ENCODE measurements around the gene LIPT2. TPM values are rescaled to one million over a fixed set of nuclear protein-coding genes. Genes with fewer than 3 reads are reported as not detected.

LIPT2 gene
- total and polyA plus RNA-seq, 2 experiments from 2014 or later = 8.2 to 16.9 TPM

Small RNAs within 50 kb of the gene (small RNA-seq; reads per million reads assigned to genes)
- gene CYCSP27 (ENCODE audit: low replicate concordance) = not detected

Other genes starting within 250 kb of the LIPT2 start
- gene P4HA3, start 182.1 kb downstream of the LIPT2 start, total RNA-seq (2014; rRNA removed; shearing (Covaris generic)) = 0.12 TPM in 1 of 2 replicates, not detected in the other
- gene P4HA3, start 182.1 kb downstream of the LIPT2 start, polyA plus RNA-seq (2016; fragmentation: Nextera tagmentation; extraction: Ambion mirVana) = 0.08 TPM in 1 of 2 replicates, not detected in the other
- 41.0 and 44.4 TPM in 2 replicates for gene PGM2L1, start 95.3 kb downstream of the LIPT2 start, total RNA-seq (2014; rRNA removed; shearing (Covaris generic))
- gene PGM2L1, start 95.3 kb downstream of the LIPT2 start, polyA plus RNA-seq (2016; fragmentation: Nextera tagmentation; extraction: Ambion mirVana) = 27.2 and 32.6 TPM in 2 replicates
- gene KCNE3, start 26.2 kb downstream of the LIPT2 start, total RNA-seq (2014; rRNA removed; shearing (Covaris generic)) = 4.3 and 10.6 TPM in 2 replicates
- 2.3 and 2.4 TPM in 2 replicates for gene KCNE3, start 26.2 kb downstream of the LIPT2 start, polyA plus RNA-seq (2016; fragmentation: Nextera tagmentation; extraction: Ambion mirVana)
- gene POLD3, start 98.9 kb upstream of the LIPT2 start, total RNA-seq (2014; rRNA removed; shearing (Covaris generic)) = 17.6 and 21.9 TPM in 2 replicates
- gene POLD3, start 98.9 kb upstream of the LIPT2 start, polyA plus RNA-seq (2016; fragmentation: Nextera tagmentation; extraction: Ambion mirVana) = 40.9 and 50.1 TPM in 2 replicates
- 0.16 and 0.21 TPM in 2 replicates for gene CHRDL2, start 237.7 kb upstream of the LIPT2 start, total RNA-seq (2014; rRNA removed; shearing (Covaris generic))
- gene CHRDL2, start 237.7 kb upstream of the LIPT2 start, polyA plus RNA-seq (2016; fragmentation: Nextera tagmentation; extraction: Ambion mirVana) = 0.38 TPM in 1 of 2 replicates, not detected in the other